Osteocyte (in vitro differentiated cells): Measurements from ENCODE around the gene SLBP. TPM values are rescaled to one million over a fixed set of nuclear protein-coding genes. Genes with fewer than 3 reads are reported as not detected.

ENCODE experiments used
- DNase-seq: peaks from one replicate; pipeline ENCODE4 v3.0.0; 2021; ENCODE audit warnings: mixed read lengths; ENCODE audit not compliant: unreplicated experiment; ENCODE audit errors: extremely low spot score
- H3K27ac Mint-ChIP-seq: one replicate; pipeline ENCODE4 v1.8.0; 2021; ENCODE audit warnings: mild to moderate bottlenecking, mixed read lengths; ENCODE audit not compliant: unreplicated experiment
- H3K27me3 Mint-ChIP-seq: one replicate; pipeline ENCODE4 v1.8.0; 2021; ENCODE audit warnings: mixed read lengths; ENCODE audit not compliant: unreplicated experiment
- H3K36me3 Mint-ChIP-seq: one replicate; pipeline ENCODE4 v1.8.0; 2021; ENCODE audit warnings: mixed read lengths; ENCODE audit not compliant: unreplicated experiment
- H3K4me1 Mint-ChIP-seq: one replicate; pipeline ENCODE4 v1.8.0; 2021; ENCODE audit warnings: mixed read lengths; ENCODE audit not compliant: unreplicated experiment
- H3K4me3 Mint-ChIP-seq: one replicate; pipeline ENCODE4 v1.8.0; 2021; ENCODE audit warnings: mild to moderate bottlenecking, moderate library complexity, mixed read lengths; ENCODE audit not compliant: unreplicated experiment
- H3K9me3 Mint-ChIP-seq: one replicate; pipeline ENCODE4 v1.8.0; 2021; ENCODE audit warnings: mixed read lengths; ENCODE audit not compliant: unreplicated experiment
- total RNA-seq: library from RNA; stranded (reverse); gene quantifications from 2 replicates; pipeline ENCODE4 v1.2.1, GENCODE V29; 2021
- TF ChIP-seq, protein P1 (sequence below): fragments of 200-600 bp; sonication (generic); IDR thresholded peaks from 2 replicates; pipeline ENCODE4 v1.5.0; 2021; ENCODE audit warnings: antibody characterized with exemption, mild to moderate bottlenecking, moderate library complexity

Gene SLBP
- total RNA-seq, 1 donor from 2014 or later: 49.1 TPM

DNA sequence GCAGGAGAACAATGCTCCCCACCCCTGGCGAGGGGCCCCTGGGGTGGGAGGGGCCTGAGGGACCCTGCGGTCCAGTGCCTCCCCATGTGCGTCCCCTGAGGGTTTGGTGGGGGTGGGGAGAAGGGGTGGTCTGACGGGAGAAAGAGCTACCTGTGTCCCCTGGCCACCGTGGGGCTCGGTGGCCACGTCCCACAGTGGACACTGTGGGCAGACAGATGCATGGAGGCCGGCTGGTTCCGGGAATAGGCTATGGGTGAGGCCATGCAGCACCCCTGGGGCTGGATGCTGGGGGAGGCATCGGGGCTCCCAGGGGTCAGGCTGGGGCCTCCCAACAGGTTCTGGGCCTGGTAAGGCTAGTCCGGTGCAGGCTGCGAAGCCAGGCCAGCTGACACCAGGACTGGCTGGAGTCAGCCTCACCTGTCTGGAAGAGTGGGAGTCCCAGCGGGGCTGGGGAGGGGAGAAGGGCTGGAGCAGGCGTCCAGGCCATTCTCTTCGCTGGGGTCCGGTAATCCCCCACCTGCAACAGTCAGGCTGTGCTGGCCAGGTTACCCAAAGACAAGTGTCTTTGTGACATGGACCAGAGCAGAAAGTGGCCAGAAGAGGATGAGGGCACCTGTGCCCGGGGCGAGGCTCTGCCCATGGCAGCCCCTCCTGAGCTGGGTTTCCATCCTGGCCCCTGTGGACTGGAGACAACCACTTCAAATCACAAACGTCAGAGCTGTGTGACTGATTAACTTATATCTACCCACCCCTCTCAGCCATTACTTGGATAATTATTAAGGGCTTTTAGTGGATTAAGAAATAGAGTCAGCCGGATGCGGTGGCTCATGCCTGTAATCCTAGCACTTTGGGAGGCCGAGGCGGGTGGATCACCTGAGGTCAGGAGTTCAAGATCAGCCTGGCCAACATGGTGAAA is 26.6 kb downstream of the SLBP start:
- TF ChIP-seq, protein P1, sequence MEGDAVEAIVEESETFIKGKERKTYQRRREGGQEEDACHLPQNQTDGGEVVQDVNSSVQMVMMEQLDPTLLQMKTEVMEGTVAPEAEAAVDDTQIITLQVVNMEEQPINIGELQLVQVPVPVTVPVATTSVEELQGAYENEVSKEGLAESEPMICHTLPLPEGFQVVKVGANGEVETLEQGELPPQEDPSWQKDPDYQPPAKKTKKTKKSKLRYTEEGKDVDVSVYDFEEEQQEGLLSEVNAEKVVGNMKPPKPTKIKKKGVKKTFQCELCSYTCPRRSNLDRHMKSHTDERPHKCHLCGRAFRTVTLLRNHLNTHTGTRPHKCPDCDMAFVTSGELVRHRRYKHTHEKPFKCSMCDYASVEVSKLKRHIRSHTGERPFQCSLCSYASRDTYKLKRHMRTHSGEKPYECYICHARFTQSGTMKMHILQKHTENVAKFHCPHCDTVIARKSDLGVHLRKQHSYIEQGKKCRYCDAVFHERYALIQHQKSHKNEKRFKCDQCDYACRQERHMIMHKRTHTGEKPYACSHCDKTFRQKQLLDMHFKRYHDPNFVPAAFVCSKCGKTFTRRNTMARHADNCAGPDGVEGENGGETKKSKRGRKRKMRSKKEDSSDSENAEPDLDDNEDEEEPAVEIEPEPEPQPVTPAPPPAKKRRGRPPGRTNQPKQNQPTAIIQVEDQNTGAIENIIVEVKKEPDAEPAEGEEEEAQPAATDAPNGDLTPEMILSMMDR: no peak
- Mint-ChIP-seq H3K4me1 (peaks cover 15% of the 10 kb centered on the region), H3K4me3 (peak overlapping the region; percentile 14), H3K36me3 (peaks cover 1% of the 10 kb centered on the region), H3K9me3 (no peaks in the 10 kb centered on the region), H3K27ac (no peak overlapping the region), H3K27me3 (no peaks in the 10 kb centered on the region)
- no peak for DNase-seq

DNA sequence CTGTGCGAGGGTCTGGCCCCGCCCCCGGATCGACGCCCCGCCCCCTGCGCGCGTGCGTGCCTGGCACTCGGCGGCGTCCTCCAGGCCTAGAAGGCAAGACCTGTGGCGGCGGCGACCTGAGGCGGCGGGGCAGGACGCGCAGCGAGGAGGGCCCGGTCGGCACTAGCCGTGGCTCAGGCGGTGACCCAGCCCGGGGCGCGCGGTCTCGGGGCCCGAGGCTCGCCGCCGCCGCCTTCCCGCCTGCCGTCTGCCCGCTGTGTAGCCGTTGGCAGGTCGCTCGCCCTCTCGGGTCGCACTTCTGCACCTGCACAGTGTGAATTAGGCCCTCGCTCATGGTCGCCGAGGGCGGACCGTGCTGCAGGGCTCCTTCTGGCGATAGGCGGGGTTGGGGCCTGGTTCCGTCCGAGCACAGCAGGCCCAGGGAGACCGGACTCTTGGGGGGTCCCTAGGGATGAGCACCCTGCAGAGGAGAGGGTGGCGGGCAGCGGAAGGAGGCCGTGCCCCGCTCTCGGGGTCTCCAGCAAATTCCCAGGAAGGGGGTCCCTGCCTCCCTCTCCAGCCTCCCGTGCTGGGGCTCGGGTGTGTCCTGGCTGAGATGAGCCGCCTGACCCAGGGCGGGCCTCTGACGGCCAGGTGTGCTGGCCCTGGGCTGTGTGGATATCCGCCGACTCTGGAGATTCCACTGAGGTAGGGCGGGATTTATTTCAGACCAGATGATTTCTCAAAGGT is 27.4 kb downstream of the SLBP start:
- TF ChIP-seq, protein P1: no peak
- no peak overlapping the region for H3K27ac Mint-ChIP-seq

DNA sequence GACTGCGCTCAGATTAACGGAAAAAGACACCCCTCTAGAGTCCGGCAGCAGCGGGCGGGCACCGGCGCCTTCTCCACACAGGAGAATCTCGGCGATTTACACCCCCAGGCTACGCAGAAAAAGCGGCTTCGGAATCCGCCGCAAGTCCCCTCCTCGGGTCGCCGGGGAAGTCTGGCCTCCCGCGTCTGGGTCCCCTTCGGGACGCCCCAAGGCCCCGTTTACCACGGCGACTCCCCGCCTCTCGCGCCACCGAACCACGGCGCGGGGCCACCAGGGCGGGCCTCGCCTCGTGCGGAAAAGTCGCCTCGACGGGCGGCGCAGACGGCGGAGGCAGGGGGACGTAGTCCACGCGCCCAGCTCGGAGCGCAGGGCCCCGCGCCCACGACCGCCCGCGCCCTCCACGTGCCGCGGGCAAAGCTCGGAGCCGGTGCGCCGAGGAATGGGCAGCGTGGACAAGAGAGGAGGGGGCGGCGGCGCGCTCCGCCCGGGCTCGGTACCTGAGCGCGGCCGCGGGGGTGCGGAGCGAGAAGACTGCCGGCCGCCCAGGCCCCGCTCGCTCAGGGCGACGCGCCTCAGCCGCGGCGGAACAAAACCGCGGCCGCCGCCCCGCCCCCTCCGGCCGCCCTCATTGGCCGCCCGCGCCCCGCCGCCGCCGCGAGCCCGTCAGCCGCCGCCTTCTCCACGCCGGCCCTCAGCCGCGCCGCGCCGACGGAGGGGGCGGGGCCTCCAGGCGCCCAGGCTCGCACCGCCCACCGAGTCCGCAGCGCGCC is 28.2 kb downstream of the SLBP start, which contains the start of gene FAM53A:
TSS of gene FAM53A (minus strand) at position 578 of the 770 bp plus-strand sequence. CDS start 15,572 bp downstream, outside the sequence.
- Mint-ChIP-seq H3K4me3 (peak within 1 kb of the TSS; percentile 84), H3K36me3 (no peaks in the 10 kb centered on the region), H3K4me1 (peaks cover 18% of the 10 kb centered on the region), H3K27ac (peak within 1 kb of the TSS; percentile 90), H3K27me3 (no peaks in the 10 kb centered on the region), H3K9me3 (no peaks in the 10 kb centered on the region)
- TF ChIP-seq, protein P1: no peak
- peak; percentile 98 for DNase-seq

More for the DNA sequence above, 27.4 kb downstream of the SLBP start:
- Mint-ChIP-seq H3K4me1 (peaks cover 18% of the 10 kb centered on the region), H3K27me3 (no peaks in the 10 kb centered on the region), H3K36me3 (no peaks in the 10 kb centered on the region), H3K4me3 (peak overlapping the region; percentile 61), H3K9me3 (no peaks in the 10 kb centered on the region)
- DNase-seq: no peak

GRCh38 chr4:1683261-1683735 is 28.8 kb downstream of the SLBP start:
- TF ChIP-seq, protein P1: no peak
- DNase-seq: no peak
- H3K27me3 Mint-ChIP-seq: no peaks in the 10 kb centered on the region

More at GRCh38 chr4:1683261-1683735, 28.8 kb downstream of the SLBP start:
- Mint-ChIP-seq H3K4me1 (peaks cover 18% of the 10 kb centered on the region), H3K9me3 (no peaks in the 10 kb centered on the region), H3K36me3 (no peaks in the 10 kb centered on the region), H3K4me3 (peak overlapping the region; percentile 84), H3K27ac (peak overlapping the region; percentile 90)
